ENCODE measurements around the gene CHL1.
"Not testable (repeated sequence)": the region's sequence is repeated elsewhere in the genome, so short reads cannot be mapped to it uniquely, and the experiment has no call there.

The CHL1 gene

DNA sequence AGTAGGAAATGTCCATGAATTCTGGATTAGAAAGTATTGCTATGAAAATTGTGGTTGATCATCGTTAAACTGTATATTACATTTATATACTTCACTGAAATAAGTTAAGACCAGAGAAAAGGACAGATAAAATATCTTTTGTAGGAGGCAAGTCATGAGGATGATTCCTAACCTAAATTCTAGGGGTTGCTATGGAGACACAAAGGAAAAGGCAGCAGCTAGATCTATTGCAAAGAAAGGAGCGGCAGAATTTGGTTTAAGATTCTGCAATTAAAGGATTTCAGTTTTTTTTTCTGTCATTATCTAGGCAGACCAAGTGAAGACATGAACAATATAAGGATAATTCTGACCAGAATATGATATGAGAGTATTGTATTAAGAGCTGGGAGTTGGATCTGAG, 136.1 kb downstream of the CHL1 start:
- DNase-seq (ENCODE audit: low spot score), result no peak

DNA sequence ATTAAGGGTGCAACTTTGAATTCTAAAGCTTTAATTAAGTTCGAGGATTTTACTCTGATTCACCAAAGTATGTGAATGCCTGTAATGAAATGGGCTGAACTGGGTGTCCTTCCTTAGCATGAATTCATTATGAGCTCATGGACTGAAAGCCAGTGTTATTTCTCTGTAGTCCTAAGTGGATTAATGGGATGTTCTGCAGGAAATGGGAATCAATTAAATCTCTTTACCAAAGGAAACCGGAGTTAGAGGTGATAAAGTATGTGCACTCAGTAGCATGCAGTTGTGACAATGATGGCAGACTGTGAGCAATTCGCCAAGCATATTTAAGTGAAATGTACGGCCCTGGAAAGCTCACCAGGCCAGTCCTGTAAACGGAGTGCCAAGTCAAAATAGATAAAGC, 138.7 kb downstream of the CHL1 start:
- DNase-seq (ENCODE audit: low spot score), result no peak

DNA sequence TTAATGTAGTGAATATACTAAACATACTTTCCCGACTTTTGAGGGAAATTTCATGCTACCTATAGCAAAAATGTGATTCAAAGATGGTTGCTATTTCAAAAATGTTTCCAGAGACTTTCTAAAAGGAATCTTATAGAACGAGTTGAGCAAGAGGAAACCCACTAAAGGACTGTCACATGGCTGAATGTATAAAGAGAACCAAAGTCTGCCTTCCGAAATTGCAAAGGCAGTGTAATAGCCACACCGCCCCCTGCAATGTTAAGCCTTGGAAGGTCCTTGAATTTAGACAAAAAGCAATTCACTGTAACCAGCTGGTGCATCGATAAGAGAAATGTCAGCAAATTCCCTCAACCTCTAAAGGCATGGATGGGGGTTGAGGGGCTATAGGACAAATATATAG, 142.8 kb downstream of the CHL1 start:
- DNase-seq (ENCODE audit: low spot score), result no peak

DNA sequence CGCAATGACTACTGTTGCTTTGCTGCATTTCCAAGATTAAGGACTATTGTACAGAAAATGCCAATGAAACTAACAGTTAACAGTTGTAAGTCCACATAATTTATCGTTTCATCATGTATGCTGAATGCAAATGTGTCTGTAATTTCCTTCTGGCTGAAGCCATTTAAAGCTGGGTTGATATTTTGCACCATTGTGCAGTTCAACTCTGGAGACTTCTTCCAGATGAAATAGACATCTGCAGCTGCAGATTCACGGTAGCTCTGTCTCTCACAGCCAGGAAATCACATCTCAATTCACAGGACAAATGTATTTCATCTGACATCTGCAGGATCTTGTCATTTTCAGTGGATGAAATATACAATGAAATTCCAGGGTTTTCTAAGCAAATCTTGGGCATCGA, 145.4 kb downstream of the CHL1 start:
- no peak for DNase-seq (ENCODE audit: low spot score)

DNA sequence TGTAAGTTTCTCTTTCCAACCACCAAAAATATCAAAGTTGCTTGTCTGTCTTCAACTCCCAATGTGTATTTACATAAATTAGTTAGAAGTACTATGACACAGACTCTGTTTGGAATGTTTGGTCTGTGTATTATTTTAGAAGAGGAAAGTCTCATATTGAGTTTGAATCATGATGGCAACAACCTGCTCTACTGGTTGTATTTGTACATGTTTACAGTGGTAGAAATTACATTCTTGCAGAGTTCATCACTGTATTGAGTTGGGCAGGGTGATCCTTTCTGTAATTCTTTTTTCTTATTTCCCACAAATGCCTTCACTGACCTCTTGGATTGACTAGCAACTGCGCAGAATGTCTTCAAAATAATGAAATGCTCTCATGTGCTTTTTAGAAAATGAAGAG, 149.6 kb downstream of the CHL1 start:
- no peak for DNase-seq (ENCODE audit: low spot score)

- DNase-seq (ENCODE audit: low spot score), result no peak
Observed at GRCh38 chr3:347581-347980, 151.0 kb downstream of the CHL1 start.

GRCh38 chr3:350871-351371, 154.4 kb downstream of the CHL1 start:
- DNase-seq (ENCODE audit: low spot score), result no peak

DNA sequence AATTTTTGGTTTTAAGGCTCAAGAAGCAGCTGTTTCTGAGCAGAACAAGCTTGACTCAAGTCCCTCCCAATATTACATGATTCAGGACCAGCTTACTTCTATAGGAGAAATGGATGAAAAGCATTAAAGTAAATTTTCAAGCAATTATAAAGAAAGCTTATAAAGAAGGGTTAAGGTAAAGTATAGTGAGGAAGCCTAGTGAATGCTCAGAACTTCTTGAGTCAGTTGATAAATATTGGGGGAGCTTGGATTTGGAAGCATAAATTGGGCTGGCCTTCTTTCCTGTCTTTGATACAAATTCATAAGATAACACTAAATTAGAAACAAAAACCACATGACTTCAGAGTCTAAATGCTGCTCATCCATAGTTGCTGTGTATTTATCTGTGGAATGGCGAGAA, 156.0 kb downstream of the CHL1 start:
- DNase-seq (ENCODE audit: low spot score), result no peak

DNA sequence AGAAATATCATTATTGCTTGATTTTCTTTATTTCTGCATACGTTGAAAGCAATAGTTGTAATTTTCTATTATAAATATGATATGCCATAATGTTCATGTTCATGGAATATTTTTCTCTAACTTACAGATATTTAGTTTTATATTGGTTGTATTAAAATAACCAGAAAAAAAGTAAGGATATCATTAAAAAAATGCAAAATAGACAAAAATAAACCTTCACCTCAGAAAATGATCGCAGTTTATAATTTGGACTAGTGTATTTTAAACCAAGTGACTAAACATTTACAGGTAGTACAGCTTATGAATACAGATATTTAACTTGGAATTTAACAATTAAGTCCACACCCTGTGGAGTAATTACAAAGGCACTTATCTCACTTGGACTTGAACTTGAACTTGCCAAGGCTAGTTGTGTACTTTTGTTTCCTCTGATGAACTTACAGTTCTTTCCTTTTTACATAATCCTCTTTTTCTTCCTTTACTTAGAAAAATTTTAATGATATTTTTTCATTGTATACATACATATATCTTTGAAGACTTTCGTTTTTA, 156.7 kb downstream of the CHL1 start:
- DNase-seq (ENCODE audit: low spot score), result no peak

DNA sequence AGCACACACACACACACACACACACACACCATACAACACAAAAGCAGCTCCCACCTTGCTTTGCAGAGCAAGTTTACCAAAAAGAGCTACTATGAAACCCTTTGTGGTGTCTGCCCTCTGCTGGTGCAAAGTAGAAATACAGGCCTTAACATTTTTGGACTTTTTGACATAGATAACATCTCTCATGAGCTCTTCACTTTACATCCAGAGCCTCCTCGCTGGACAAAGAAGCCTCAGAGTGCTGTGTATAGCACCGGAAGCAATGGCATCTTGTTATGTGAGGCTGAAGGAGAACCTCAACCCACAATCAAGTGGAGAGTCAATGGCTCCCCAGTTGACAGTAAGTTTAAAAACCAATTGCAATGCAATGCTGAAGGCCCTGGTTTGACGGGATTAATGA, 157.9 kb downstream of the CHL1 start:
- peak; percentile 14 for DNase-seq (ENCODE audit: low spot score)

DNA sequence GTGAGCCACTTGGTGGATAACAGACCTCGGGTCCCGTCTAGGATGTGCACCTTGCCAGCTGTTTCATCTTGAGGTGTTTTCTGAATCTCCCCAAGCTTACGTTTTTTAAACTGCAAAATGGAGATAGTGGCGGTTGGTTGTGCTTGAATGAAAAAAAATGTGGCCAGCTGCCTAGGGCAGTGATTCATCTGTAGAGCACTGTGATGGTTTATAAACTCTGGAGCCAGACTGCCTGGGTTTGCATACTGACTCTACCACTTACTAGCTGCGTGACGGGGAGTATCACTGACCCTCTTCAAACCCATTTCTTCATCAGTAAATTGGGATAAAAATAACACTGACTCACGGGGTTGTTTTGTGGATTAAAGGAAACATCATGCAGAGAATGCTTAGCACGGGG, 159.1 kb downstream of the CHL1 start:
- no peak for DNase-seq (ENCODE audit: low spot score)

DNA sequence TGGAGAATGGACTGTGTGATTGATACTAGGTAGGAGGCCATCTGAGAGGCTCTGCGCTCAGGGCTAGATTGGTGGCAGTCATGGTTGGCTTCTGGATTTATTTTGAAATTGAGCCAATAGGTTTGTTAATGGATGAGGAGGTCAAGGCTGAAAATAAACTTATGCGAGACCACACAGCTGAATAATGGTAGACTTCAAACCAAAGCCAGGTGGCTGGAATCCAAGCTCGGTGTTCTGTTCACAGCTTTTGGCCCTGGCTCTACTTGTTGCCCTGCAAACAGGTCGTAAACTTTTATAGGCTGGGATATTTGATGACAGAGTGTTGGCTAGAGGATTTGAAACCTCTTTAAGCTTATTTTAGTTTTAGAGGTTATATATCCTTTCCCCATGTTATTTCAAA, 160.4 kb downstream of the CHL1 start:
- no peak for DNase-seq (ENCODE audit: low spot score)

GRCh38 chr3:359672-360071, 163.1 kb downstream of the CHL1 start:
- no peak for DNase-seq (ENCODE audit: low spot score)

GRCh38 chr3:362681-363338, 166.2 kb downstream of the CHL1 start:
- no peak for DNase-seq (ENCODE audit: low spot score)

DNA sequence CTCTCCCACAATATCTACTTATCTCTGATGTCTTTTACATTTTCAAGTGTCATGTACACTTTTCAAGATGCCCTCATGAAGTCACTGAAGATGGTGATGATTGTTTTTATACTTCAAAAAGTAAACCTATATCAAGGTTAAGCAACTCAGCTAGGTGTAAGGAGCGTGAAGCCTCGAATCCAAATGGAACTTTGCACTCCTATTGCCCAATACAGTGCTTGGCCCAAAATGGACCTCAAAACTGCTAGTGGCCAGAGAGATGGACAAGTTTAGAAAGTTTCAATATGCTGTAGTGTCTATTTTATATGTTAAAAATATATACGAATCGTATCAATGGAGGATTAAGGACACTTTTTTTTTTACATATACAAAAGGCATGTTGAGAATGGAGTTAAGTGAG, 167.7 kb downstream of the CHL1 start:
- DNase-seq (ENCODE audit: low spot score), result no peak

DNA sequence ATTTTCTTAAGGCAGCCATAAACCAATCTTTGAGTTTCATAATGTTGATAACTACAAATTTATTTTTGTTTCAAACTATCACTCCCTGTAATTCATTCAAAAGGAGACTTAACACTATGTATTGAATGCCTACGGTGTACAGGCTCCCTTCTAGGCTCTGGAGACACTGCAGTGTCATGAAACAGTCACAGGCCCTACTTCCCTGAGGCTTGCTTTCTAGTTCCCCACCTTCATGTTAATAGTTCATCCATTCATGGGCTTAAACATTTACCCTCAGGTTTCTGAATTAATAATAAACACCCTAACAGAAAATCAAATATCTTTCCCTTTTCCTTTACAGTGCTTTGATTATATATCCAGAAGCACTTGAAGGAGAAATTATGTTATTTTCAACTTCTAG, 168.7 kb downstream of the CHL1 start:
- DNase-seq (ENCODE audit: low spot score), result no peak

DNA sequence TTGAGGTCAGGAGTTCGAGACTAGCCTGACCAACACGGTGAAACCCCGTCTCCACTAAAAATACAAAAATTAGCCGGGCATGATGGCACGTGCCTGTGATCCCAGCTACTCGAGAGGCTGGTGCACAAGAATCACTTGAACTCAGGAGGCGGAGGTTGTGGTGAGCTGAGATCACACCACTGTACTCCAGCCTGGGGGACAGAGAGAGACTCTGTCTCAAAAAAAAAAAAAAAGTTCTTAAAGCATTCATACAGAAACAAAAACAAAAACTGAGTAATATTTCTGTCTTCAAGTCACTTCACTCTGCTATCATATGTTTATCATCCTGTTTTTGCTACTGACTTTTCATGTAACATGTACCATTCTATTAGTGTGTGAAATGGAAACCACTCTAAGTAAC, 169.7 kb downstream of the CHL1 start:
- DNase-seq (ENCODE audit: low spot score), result not testable (repeated sequence)

GRCh38 chr3:373193-373779, 176.7 kb downstream of the CHL1 start:
- DNase-seq (ENCODE audit: low spot score), result no peak

GRCh38 chr3:374459-374858, 177.9 kb downstream of the CHL1 start:
- no peak for DNase-seq (ENCODE audit: low spot score)

GRCh38 chr3:377158-377561, 180.6 kb downstream of the CHL1 start:
- no peak for DNase-seq (ENCODE audit: low spot score)

DNA sequence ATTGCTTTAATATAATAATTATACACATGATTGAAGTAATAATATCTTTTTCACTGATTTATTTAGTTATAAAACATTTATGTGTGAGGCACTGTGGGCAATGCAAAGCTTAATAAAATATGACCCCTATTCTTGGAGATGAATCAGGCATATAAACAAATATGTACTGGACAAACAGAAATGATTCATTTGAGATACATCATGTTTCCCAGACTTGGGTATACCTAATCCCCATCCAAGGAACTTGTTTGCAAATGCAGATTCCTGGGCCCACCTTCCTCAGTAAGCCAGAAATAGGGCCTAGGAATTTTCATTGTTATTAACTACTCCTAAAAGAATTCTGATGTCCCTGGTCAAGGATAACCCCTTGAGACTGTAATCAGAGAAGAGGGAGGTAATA, 184.2 kb downstream of the CHL1 start:
- DNase-seq (ENCODE audit: low spot score), result no peak

DNA sequence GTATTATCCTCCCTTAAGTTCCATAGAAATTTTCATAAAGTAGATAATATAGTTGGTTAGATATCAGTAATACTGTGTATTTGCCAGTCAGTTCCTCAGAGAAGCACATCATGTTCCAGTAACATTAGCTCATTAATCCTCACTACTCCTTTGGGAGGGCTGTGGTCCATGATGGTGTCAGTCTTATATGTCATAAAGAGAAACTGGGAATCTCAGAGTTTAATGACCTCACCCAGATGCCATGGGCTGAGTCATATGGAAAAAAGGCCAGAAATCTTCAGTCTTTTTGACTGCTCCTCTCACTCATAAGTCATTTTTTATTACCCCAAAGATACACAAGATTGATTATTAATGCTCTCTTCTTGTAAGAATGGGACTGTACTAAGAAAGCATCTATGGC, 188.6 kb downstream of the CHL1 start:
- DNase-seq (ENCODE audit: low spot score), result no peak

DNA sequence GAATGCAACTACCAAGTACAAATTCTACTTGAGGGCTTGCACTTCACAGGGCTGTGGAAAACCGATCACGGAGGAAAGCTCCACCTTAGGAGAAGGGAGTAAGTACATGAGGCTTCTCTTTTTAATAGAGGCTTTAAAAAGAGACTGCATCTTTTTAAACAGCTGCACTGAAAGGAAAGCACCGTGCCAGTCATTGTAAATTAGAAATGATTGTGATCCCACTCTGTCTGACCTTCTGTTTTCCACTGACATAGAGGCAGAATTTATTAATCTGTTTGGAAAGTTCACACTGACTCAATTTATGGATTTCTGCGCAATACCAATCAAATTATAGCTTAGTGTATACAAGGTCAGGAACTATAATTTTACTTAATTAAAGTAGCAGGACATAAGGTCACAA, 198.2 kb downstream of the CHL1 start:
- DNase-seq (ENCODE audit: low spot score), result no peak

DNA sequence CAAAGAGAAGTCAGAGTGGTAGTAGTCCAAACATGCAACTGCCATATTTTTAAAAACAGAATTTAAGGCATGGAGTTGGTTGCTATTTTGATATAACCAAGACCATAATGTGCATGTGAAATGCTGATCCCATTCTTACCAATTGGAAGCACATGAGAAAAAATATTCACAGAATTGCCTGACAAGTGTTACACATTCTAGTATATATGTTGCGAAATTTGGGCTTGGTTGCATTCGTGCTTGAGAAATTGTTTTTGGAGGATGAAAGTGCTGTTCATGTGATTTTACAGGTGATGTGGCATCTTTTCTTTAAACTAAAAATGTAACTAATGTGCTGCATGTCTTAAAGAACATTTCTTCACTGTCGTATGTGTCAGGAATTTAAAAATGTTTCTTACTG, 199.7 kb downstream of the CHL1 start:
- DNase-seq (ENCODE audit: low spot score), result no peak

Measured in CD4-positive, alpha-beta T cell treated with Interleukin-15 for 4 hours (primary cell).